H9 (cell line): ENCODE results near the gene ASB18. TPM values are rescaled to one million over a fixed set of nuclear protein-coding genes. Genes with fewer than 3 reads are reported as not detected.

ENCODE experiments used
- DNase-seq: peaks from one replicate; pipeline ENCODE4 v3.0.0-alpha.2; 2017
- H2AFZ ChIP-seq: one replicate; pipeline ENCODE4 v1.6.1; 2013; ENCODE audit warnings: mild to moderate bottlenecking, low read length, control low read depth, moderate library complexity
- H2AK5ac ChIP-seq: 2 replicates; pipeline ENCODE4 v1.6.1; 2013; ENCODE audit warnings: low read length, control low read depth, mixed read lengths; ENCODE audit not compliant: insufficient read length
- H2BK120ac ChIP-seq: one replicate; pipeline ENCODE4 v1.6.1; 2013; ENCODE audit warnings: low read depth, mild to moderate bottlenecking, low read length, control low read depth, inconsistent platforms; ENCODE audit not compliant: poor library complexity, severe bottlenecking
- H2BK12ac ChIP-seq: 2 replicates; pipeline ENCODE4 v1.6.1; 2013; ENCODE audit warnings: low read length, control low read depth, mixed read lengths, low read depth; ENCODE audit not compliant: insufficient read length
- H2BK15ac ChIP-seq: 2 replicates; pipeline ENCODE4 v1.6.1; 2013; ENCODE audit warnings: low read depth, low read length, control low read depth
- H2BK20ac ChIP-seq: one replicate; pipeline ENCODE4 v1.6.1; 2013; ENCODE audit warnings: low read depth, mild to moderate bottlenecking, low read length, control low read depth, inconsistent platforms; ENCODE audit not compliant: poor library complexity, severe bottlenecking
- H2BK5ac ChIP-seq: 2 replicates; pipeline ENCODE4 v1.6.1; 2013; ENCODE audit warnings: low read length, control low read depth, mixed read lengths; ENCODE audit not compliant: insufficient read length
- H3K14ac ChIP-seq: 2 replicates; pipeline ENCODE4 v1.6.1; 2013; ENCODE audit warnings: low read length, control low read depth; ENCODE audit not compliant: insufficient read depth
- H3K18ac ChIP-seq: 2 replicates; pipeline ENCODE4 v1.6.1; 2013; ENCODE audit warnings: low read depth, mild to moderate bottlenecking, mixed read lengths, low read length, control low read depth; ENCODE audit not compliant: insufficient read length
- H3K23ac ChIP-seq: 2 replicates; pipeline ENCODE4 v1.6.1; 2013; ENCODE audit warnings: low read length, control low read depth, mixed read lengths, low read depth; ENCODE audit not compliant: insufficient read length
- H3K23me2 ChIP-seq: 2 replicates; pipeline ENCODE4 v1.6.1; 2013; ENCODE audit warnings: low read depth, mild to moderate bottlenecking, mixed read lengths, low read length, control low read depth; ENCODE audit not compliant: insufficient read length, poor library complexity, severe bottlenecking
- H3K27ac ChIP-seq: 2 replicates; pipeline ENCODE4 v1.5.1; 2013; ENCODE audit warnings: low read length, control low read depth, mixed read lengths, low read depth; ENCODE audit not compliant: insufficient read length
- H3K27me3 ChIP-seq: 2 replicates; pipeline ENCODE4 v1.6.1; 2013; ENCODE audit warnings: low read length, control low read depth, inconsistent platforms; ENCODE audit not compliant: insufficient read depth
- H3K4ac ChIP-seq: 2 replicates; pipeline ENCODE4 v1.6.1; 2013; ENCODE audit warnings: low read depth, mild to moderate bottlenecking, control low read depth, inconsistent platforms, low read length, moderate library complexity
- H3K4me1 ChIP-seq: 2 replicates; pipeline ENCODE4 v1.6.1; 2013; ENCODE audit warnings: low read length, control low read depth, inconsistent platforms; ENCODE audit not compliant: insufficient read depth
- H3K4me2 ChIP-seq: 2 replicates; pipeline ENCODE4 v1.6.1; 2013; ENCODE audit warnings: low read length, control low read depth, mixed read lengths; ENCODE audit not compliant: insufficient read length, insufficient read depth
- H3K56ac ChIP-seq: 2 replicates; pipeline ENCODE4 v1.6.1; 2013; ENCODE audit warnings: low read depth, mild to moderate bottlenecking, mixed read lengths, low read length, control low read depth; ENCODE audit not compliant: insufficient read length
- H3K79me1 ChIP-seq: 2 replicates; pipeline ENCODE4 v1.6.1; 2013; ENCODE audit warnings: low read depth, mild to moderate bottlenecking, moderate library complexity, low read length, control low read depth, inconsistent platforms; ENCODE audit not compliant: insufficient read depth, poor library complexity, severe bottlenecking
- H3K79me2 ChIP-seq: 2 replicates; pipeline ENCODE4 v1.6.1; 2013; ENCODE audit warnings: low read length, control low read depth, inconsistent platforms; ENCODE audit not compliant: insufficient read depth
- H3K9ac ChIP-seq: 2 replicates; pipeline ENCODE4 v1.6.1; 2013; ENCODE audit warnings: low read length, control low read depth, mixed read lengths; ENCODE audit not compliant: insufficient read length; ENCODE audit errors: extremely low read depth
- H3K9me3 ChIP-seq: one replicate; pipeline ENCODE4 v1.6.1; 2013; ENCODE audit warnings: low read depth, low read length, inconsistent platforms; ENCODE audit not compliant: control insufficient read depth
- H3T11ph ChIP-seq: one replicate; pipeline ENCODE4 v1.6.1; 2013; ENCODE audit warnings: mild to moderate bottlenecking, low read length, control low read depth, inconsistent platforms
- H4K20me1 ChIP-seq: one replicate; pipeline ENCODE4 v1.6.1; 2013; ENCODE audit not compliant: control insufficient read depth, insufficient read length, insufficient read depth
- H4K5ac ChIP-seq: 2 replicates; pipeline ENCODE4 v1.6.1; 2013; ENCODE audit warnings: low read depth, mild to moderate bottlenecking, mixed read lengths, low read length, control low read depth; ENCODE audit not compliant: insufficient read length
- H4K8ac ChIP-seq: replicated peaks from 2 replicates; pipeline ENCODE4 v1.6.1; 2013; ENCODE audit warnings: low read length, control low read depth, mixed read lengths, low read depth; ENCODE audit not compliant: insufficient read length
- H4K91ac ChIP-seq: 2 replicates; pipeline ENCODE4 v1.6.1; 2013; ENCODE audit warnings: low read depth, mild to moderate bottlenecking, moderate library complexity, mixed read lengths, low read length, control low read depth; ENCODE audit not compliant: insufficient read length
- H3K27ac Mint-ChIP-seq, 3 experiments: 2 replicates in 2 of 3; 3 replicates in 1 of 3; pipeline ENCODE4 v1.8.0; 2020 to 2021; ENCODE audit warnings: mixed read lengths in 3 of 3, mild to moderate bottlenecking in 1 of 3, moderate library complexity in 1 of 3
- H3K27me3 Mint-ChIP-seq: 2 replicates; pipeline ENCODE4 v1.8.0; 2021; ENCODE audit warnings: low read depth, mild to moderate bottlenecking, moderate library complexity, mixed read lengths
- H3K36me3 Mint-ChIP-seq, 3 experiments: 2 replicates in 2 of 3; 3 replicates in 1 of 3; pipeline ENCODE4 v1.8.0; 2020 to 2021; ENCODE audit warnings: low read depth in 3 of 3, mixed read lengths in 3 of 3; ENCODE audit not compliant: insufficient read depth in 1 of 3
- H3K4me1 Mint-ChIP-seq, 2 experiments: 2 replicates each; pipeline ENCODE4 v1.8.0; 2020; ENCODE audit warnings: mixed read lengths in 2 of 2
- H3K4me3 Mint-ChIP-seq, 2 experiments: 2 replicates in 1 of 2; 3 replicates in 1 of 2; pipeline ENCODE4 v1.8.0; 2020 to 2021; ENCODE audit warnings: mild to moderate bottlenecking in 2 of 2, mixed read lengths in 2 of 2, moderate library complexity in 1 of 2
- H3K9me3 Mint-ChIP-seq, 2 experiments: 2 replicates in 1 of 2; 3 replicates in 1 of 2; pipeline ENCODE4 v1.8.0; 2020; ENCODE audit warnings: mild to moderate bottlenecking in 2 of 2, mixed read lengths in 2 of 2, moderate library complexity in 1 of 2
- CTCF ChIP-seq: fragments of 200-600 bp; sonication (generic); conservative IDR thresholded peaks from 3 replicates; pipeline ENCODE4 v1.8.0; 2021; ENCODE audit warnings: antibody characterized with exemption, mild to moderate bottlenecking
- WGBS: extraction: QIAGEN DNeasy Blood & Tissue Kit; methylation state at CpG from one replicate; pipeline ENCODE4 v1.1.7; 2013; ENCODE audit warnings: missing lambda C conversion rate, low lambda C conversion rate, mixed read lengths; ENCODE audit not compliant: insufficient read length; ENCODE audit errors: extremely low coverage; 5-methylcytosine and 5-hydroxymethylcytosine counted together
- total RNA-seq: library from RNA; stranded (reverse); gene quantifications from 2 replicates; pipeline ENCODE4 v1.2.1, GENCODE V29; 2021

ASB18 gene
- total RNA-seq, 1 experiment from 2014 or later: not detected

- Histone ChIP-seq H3K4me1 (peaks cover 17% of the 10 kb centered on the region), H3K79me1 (no peaks in the 10 kb centered on the region), H3K23ac (no peak overlapping the region), H3K4me2 (peak overlapping the region; percentile 64), H2AK5ac (no peak overlapping the region), H4K20me1 (no peaks in the 10 kb centered on the region), H4K91ac (no peak overlapping the region), H3K27ac (no peak overlapping the region), H2BK20ac (no peak overlapping the region), H4K8ac (no peak overlapping the region), H3K56ac (no peak overlapping the region), H2BK120ac (no peak overlapping the region), H3K27me3 (peaks cover 90% of the 10 kb centered on the region), H2BK15ac (no peak overlapping the region), H2BK12ac (no peak overlapping the region), H4K5ac (no peak overlapping the region), H3K23me2 (peaks cover 30% of the 10 kb centered on the region), H3K14ac (no peak overlapping the region), H2AFZ (no peak overlapping the region), H2BK5ac (no peak overlapping the region), H3K4ac (no peak overlapping the region), H3T11ph (no peak overlapping the region), H3K9me3 (no peaks in the 10 kb centered on the region), H3K9ac (no peak overlapping the region), H3K79me2 (no peaks in the 10 kb centered on the region), H3K18ac (no peak overlapping the region)
- Mint-ChIP-seq H3K36me3 (peaks cover 0 to 4% (median 0%) of the 10 kb centered on the region in 3 experiments; a peak in 2 of 7 replicates), H3K4me3 (peak overlapping the region in 1 of 2 experiments; percentile 76; a peak in 3 of 5 replicates), H3K9me3 (peaks cover 3 to 17% of the 10 kb centered on the region in 2 experiments; a peak in 3 of 5 replicates), H3K27ac (no peak overlapping the region; a peak in 1 of 7 replicates), H3K27me3 (peaks cover 94% of the 10 kb centered on the region), H3K4me1 (peaks cover 51 to 55% of the 10 kb centered on the region in 2 experiments)
- no CpG with 5 or more reads among the region's 38 CpGs for WGBS
- DNase-seq: no peak
- TF ChIP-seq CTCF: no peak
Observed at GRCh38 chr2:236169741-236170589, 94.2 kb downstream of the ASB18 start.
